HG02885 (cell line): ENCODE results near the gene RHEB.

Experiments
- ATAC-seq: cut with Tn5 transposase; IDR thresholded peaks from one replicate; pipeline ENCODE4 v1.9.1; 2021; ENCODE audit warnings: mild to moderate bottlenecking; ENCODE audit not compliant: unreplicated experiment, poor library complexity

Gene RHEB

GRCh38 chr7:151481650-151482505, 37.8 kb downstream of the RHEB start:
- ATAC-seq: no peak

- ATAC-seq: no peak
Measured at GRCh38 chr7:151477867-151478266, 41.8 kb downstream of the RHEB start.

GRCh38 chr7:151472644-151473380, 46.9 kb downstream of the RHEB start:
- ATAC-seq: peak; percentile 32

- no peak for ATAC-seq
Measured at GRCh38 chr7:151470711-151471110, 49.0 kb downstream of the RHEB start.

GRCh38 chr7:151469281-151469680, 50.4 kb downstream of the RHEB start:
- no peak for ATAC-seq

- ATAC-seq: no peak
Measured at GRCh38 chr7:151468217-151469018, 51.3 kb downstream of the RHEB start.

GRCh38 chr7:151465169-151465568, 54.5 kb downstream of the RHEB start:
- ATAC-seq: no peak

- ATAC-seq: no peak
Measured at GRCh38 chr7:151462306-151462779, 57.4 kb downstream of the RHEB start.

- no peak for ATAC-seq
Measured at GRCh38 chr7:151461942-151462230, 57.8 kb downstream of the RHEB start.

- no peak for ATAC-seq
Measured at GRCh38 chr7:151461096-151461941, 58.4 kb downstream of the RHEB start.

- ATAC-seq: no peak
Measured at GRCh38 chr7:151460474-151460855, 59.2 kb downstream of the RHEB start.

- ATAC-seq: no peak
Measured at GRCh38 chr7:151459726-151460473, 59.8 kb downstream of the RHEB start.

- no peak for ATAC-seq
Measured at GRCh38 chr7:151457534-151457933, 62.2 kb downstream of the RHEB start.

GRCh38 chr7:151456782-151457181, 62.9 kb downstream of the RHEB start:
- no peak for ATAC-seq

- ATAC-seq: no peak
Measured at GRCh38 chr7:151456276-151456675, 63.4 kb downstream of the RHEB start.

- no peak for ATAC-seq
Measured at GRCh38 chr7:151455690-151456089, 64.0 kb downstream of the RHEB start.

- no peak for ATAC-seq
Measured at GRCh38 chr7:151454932-151455530, 64.7 kb downstream of the RHEB start.

- no peak for ATAC-seq
Measured at GRCh38 chr7:151454305-151454704, 65.4 kb downstream of the RHEB start.

- no peak for ATAC-seq
Measured at GRCh38 chr7:151453326-151453791, 66.3 kb downstream of the RHEB start.
